B cell (primary cell): ENCODE data around the gene BARHL1. TPM values are rescaled to one million over a fixed set of nuclear protein-coding genes. Genes with fewer than 3 reads are reported as not detected.

Experiments
- ATAC-seq: fragments of 200-7000 bp; cut with Tn5 transposase; one replicate; pipeline ENCODE4 v1.10.0; 2021; ENCODE audit warnings: low read depth, mild to moderate bottlenecking, moderate number of reproducible peaks, moderate library complexity
- CTCF ChIA-PET: fragments of 350-600 bp; sonication (Branson Sonifier 250); formaldehyde crosslinking; loops from one replicate; lab custom pipeline; 2021; ENCODE audit warnings: antibody characterized with exemption, inconsistent platforms; lab: Charles Lee
- POLR2A ChIA-PET: fragments of 350-600 bp; sonication (Branson Sonifier 250); formaldehyde crosslinking; loops from one replicate; lab custom pipeline; 2021; ENCODE audit warnings: antibody characterized with exemption; lab: Charles Lee
- DNase-seq: peaks from one replicate; pipeline ENCODE4 v3.0.0; 2013
- H2AFZ ChIP-seq: 2 replicates; pipeline ENCODE4 v1.6.1; 2012; ENCODE audit warnings: mild to moderate bottlenecking, low read depth, low read length; ENCODE audit not compliant: insufficient read depth, poor library complexity, severe bottlenecking
- H3K27ac ChIP-seq, 2 donors: 1 replicate in 1 of 2; 2 replicates in 1 of 2; pipeline ENCODE4 v1.5.1; 2012 to 2013; ENCODE audit warnings: low read length in 2 of 2, mild to moderate bottlenecking in 2 of 2, moderate library complexity in 1 of 2
- H3K27me3 ChIP-seq, 4 experiments: fragments of 200-600 bp in 1 of 4; sonication (generic) in 1 of 4; replicated peaks in 1 of 4; 1 replicate in 2 of 4; 2 replicates in 2 of 4; pipeline versions ENCODE4 v1.6.1 to v1.7.0; 2013 to 2016; ENCODE audit warnings: low read length in 3 of 4, mild to moderate bottlenecking in 2 of 4, mixed read lengths in 1 of 4, moderate library complexity in 1 of 4; ENCODE audit not compliant: insufficient read depth in 4 of 4, control insufficient read depth in 3 of 4; ENCODE audit errors: control extremely low read depth in 1 of 4
- H3K36me3 ChIP-seq, 2 experiments: replicated peaks in 1 of 2; 1 replicate in 1 of 2; 2 replicates in 1 of 2; pipeline versions ENCODE4 v1.6.1 to v1.7.1; 2013; ENCODE audit warnings: low read length in 1 of 2; ENCODE audit not compliant: insufficient read depth in 2 of 2, control insufficient read depth in 1 of 2; ENCODE audit errors: control extremely low read depth in 1 of 2, extremely low read depth in 1 of 2
- H3K4me1 ChIP-seq, 2 donors: fragments of 200-600 bp in 1 of 2; sonication (generic) in 1 of 2; 1 replicate in 1 of 2; 2 replicates in 1 of 2; pipeline versions ENCODE4 v1.5.1 to v1.6.1; 2013 to 2017; ENCODE audit warnings: low read length in 2 of 2; ENCODE audit not compliant: control insufficient read depth in 2 of 2, insufficient read depth in 2 of 2
- H3K4me2 ChIP-seq: replicated peaks from 2 replicates; pipeline ENCODE3; 2012; ENCODE audit warnings: mild to moderate bottlenecking, low read depth, low read length; ENCODE audit not compliant: poor library complexity, severe bottlenecking
- H3K4me3 ChIP-seq, 5 experiments: fragments of 200-600 bp in 1 of 5; sonication (generic) in 1 of 5; 1 replicate in 3 of 5; 2 replicates in 2 of 5; pipeline versions ENCODE4 v1.5.1 to v1.7.0; 2011 to 2016; ENCODE audit warnings: low read length in 4 of 5, mild to moderate bottlenecking in 4 of 5, low read depth in 2 of 5, control low read depth in 1 of 5, moderate library complexity in 1 of 5; ENCODE audit not compliant: insufficient read depth in 1 of 5; ENCODE audit errors: control extremely low read depth in 1 of 5, extremely low read depth in 1 of 5
- H3K79me2 ChIP-seq: fragments of 200-600 bp; sonication (generic); one replicate; pipeline ENCODE4 v1.6.0; 2016; ENCODE audit warnings: low read length; ENCODE audit not compliant: control insufficient read depth, insufficient read depth
- H3K9ac ChIP-seq: fragments of 200-600 bp; sonication (generic); 2 replicates; pipeline ENCODE4 v1.6.1; 2017; ENCODE audit warnings: mild to moderate bottlenecking, low read length, moderate library complexity
- H3K9me3 ChIP-seq, 3 donors: one replicate each; pipeline versions ENCODE4 v1.6.1 to v1.7.1; 2013; ENCODE audit warnings: low read length in 2 of 3; ENCODE audit not compliant: control insufficient read depth in 2 of 3, insufficient read depth in 1 of 3; ENCODE audit errors: control extremely low read depth in 1 of 3
- H4K20me1 ChIP-seq: 2 replicates; pipeline ENCODE4 v1.6.0; 2012; ENCODE audit warnings: mild to moderate bottlenecking, low read length; ENCODE audit not compliant: insufficient read depth, control insufficient read depth, poor library complexity, severe bottlenecking
- H3K27ac Mint-ChIP-seq: one replicate; pipeline ENCODE4 v1.8.0; 2021; ENCODE audit warnings: mixed read lengths
- H3K27me3 Mint-ChIP-seq: one replicate; pipeline ENCODE4 v1.8.0; 2021; ENCODE audit warnings: mixed read lengths
- H3K4me1 Mint-ChIP-seq: one replicate; pipeline ENCODE4 v1.8.0; 2021; ENCODE audit warnings: mixed read lengths
- H3K4me3 Mint-ChIP-seq: one replicate; pipeline ENCODE4 v1.8.0; 2021; ENCODE audit warnings: mixed read lengths
- H3K9me3 Mint-ChIP-seq: one replicate; pipeline ENCODE4 v1.8.0; 2022; ENCODE audit warnings: mixed read lengths; ENCODE audit not compliant: insufficient read depth
- EZH2 ChIP-seq: IDR thresholded peaks from 2 replicates; pipeline ENCODE4 v1.6.1; 2012; ENCODE audit warnings: borderline replicate concordance, low read depth, mild to moderate bottlenecking, moderate library complexity, low read length; ENCODE audit not compliant: insufficient read depth, poor library complexity, severe bottlenecking
- WGBS: methylation state at CpG from one replicate; pipeline ENCODE4 v1.1.5; 2013; ENCODE audit warnings: missing lambda C conversion rate; ENCODE audit not compliant: insufficient coverage; 5-methylcytosine and 5-hydroxymethylcytosine counted together
- intact Hi-C: fragments of 100-400 bp; cut with micrococcal nuclease; formaldehyde crosslinking; loops from one replicate; pipeline ENCODE4 v1.10.0; 2022
- polyA plus RNA-seq: library from polyadenylated mRNA; depleted of rRNA; stranded (reverse); fragments of >200 nt; gene quantifications from 2 replicates; pipeline ENCODE4 v1.2.3, GENCODE V29; 2012
- total RNA-seq, 2 donors: library from RNA; stranded (reverse); fragments of 120-200 nt in 1 of 2; gene quantifications; 1 replicate in 1 of 2; 2 replicates in 1 of 2; pipeline versions ENCODE4 v1.2.3 to v1.2.4, GENCODE V29; 2013 to 2022
- TF ChIP-seq, protein P1 (sequence below): fragments of 200-600 bp; IDR thresholded peaks from one replicate; pipeline ENCODE4 v1.8.0; 2022; ENCODE audit warnings: antibody characterized with exemption, mild to moderate bottlenecking

Gene BARHL1
- total and polyA plus RNA-seq, 2 donors (not counting 1 experiment from before 2014, with no cell fraction given): not detected

- Mint-ChIP-seq H3K4me1 (no peaks in the 10 kb centered on the region), H3K9me3 (no peaks in the 10 kb centered on the region), H3K27me3 (peaks cover 28% of the 10 kb centered on the region), H3K4me3 (no peak overlapping the region), H3K27ac (no peak overlapping the region)
- Histone ChIP-seq H3K9ac (no peak overlapping the region), H3K4me2 (no peak overlapping the region), H3K27ac (no peak overlapping the region), H3K4me3 (no peak overlapping the region), H3K36me3 (no peaks in the 10 kb centered on the region), H4K20me1 (no peaks in the 10 kb centered on the region), H3K27me3 (peaks cover 0 to 12% (median 0%) of the 10 kb centered on the region in 4 experiments), H3K9me3 (peaks cover 0 to 3% (median 0%) of the 10 kb centered on the region in 3 donors), H3K4me1 (peaks cover 0 to 2% of the 10 kb centered on the region in 2 donors), H3K79me2 (no peaks in the 10 kb centered on the region), H2AFZ (no peak overlapping the region)
- ChIA-PET POLR2A (no interaction called here), CTCF (no interaction called here)
- TF ChIP-seq, protein P1, sequence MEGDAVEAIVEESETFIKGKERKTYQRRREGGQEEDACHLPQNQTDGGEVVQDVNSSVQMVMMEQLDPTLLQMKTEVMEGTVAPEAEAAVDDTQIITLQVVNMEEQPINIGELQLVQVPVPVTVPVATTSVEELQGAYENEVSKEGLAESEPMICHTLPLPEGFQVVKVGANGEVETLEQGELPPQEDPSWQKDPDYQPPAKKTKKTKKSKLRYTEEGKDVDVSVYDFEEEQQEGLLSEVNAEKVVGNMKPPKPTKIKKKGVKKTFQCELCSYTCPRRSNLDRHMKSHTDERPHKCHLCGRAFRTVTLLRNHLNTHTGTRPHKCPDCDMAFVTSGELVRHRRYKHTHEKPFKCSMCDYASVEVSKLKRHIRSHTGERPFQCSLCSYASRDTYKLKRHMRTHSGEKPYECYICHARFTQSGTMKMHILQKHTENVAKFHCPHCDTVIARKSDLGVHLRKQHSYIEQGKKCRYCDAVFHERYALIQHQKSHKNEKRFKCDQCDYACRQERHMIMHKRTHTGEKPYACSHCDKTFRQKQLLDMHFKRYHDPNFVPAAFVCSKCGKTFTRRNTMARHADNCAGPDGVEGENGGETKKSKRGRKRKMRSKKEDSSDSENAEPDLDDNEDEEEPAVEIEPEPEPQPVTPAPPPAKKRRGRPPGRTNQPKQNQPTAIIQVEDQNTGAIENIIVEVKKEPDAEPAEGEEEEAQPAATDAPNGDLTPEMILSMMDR: no peak
- TF ChIP-seq EZH2: no peak
- WGBS: 89% methylated on average over 6 of the region's 8 CpGs
- ATAC-seq (no peak), DNase-seq (no peak)
- intact Hi-C loops: no loop called here
Measured at GRCh38 chr9:132541051-132541450, 41.4 kb upstream of the BARHL1 start.

DNA sequence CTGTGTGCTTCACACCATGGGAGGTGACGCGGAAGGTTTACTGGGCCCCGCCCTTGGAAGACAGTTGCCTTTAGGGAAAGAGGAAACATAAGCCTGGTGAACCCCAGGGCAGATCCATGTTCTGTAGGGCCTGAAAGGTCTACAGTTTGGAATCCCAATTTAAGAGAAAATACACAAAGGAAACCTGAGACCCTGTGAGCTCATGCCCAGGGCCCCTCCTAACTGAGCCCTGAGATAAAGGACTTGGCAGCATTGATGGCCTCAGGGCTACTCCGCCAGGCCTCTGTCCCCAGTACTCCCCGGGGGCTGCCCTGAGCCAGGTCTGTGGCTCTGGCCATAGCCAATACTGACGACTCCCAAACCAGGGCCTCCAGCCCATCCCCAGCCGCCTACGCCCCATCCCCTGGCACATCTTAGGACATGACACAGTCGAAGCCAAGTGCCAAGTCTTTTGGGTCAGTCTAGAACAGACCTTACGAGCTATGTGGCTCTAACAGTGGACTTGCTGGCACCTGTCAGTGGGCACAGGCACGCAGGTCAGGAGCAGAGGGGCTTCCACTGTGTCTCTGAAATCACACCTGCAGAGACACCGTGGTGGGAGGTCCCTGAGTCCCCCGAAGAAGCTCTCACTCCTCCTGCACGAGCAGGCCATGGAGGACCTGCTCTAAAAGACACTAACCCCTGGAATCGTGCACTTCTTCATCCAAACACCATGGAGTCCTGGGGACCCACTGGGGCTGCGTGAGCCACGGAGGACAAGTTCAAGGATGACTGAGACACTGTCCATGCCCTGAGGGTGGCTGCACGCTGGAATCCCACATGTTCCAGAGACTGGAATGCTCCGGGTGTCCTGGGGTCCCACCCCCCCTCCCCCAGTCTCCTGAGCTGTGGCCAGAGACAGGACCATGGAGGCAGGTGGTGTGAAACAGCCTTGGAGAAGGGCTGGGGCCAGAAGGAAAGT, 40.3 kb upstream of the BARHL1 start:
- H3K27me3 ChIP-seq: peaks cover 0 to 22% (median 0%) of the 10 kb centered on the region in 4 experiments
- Mint-ChIP-seq H3K9me3 (no peaks in the 10 kb centered on the region), H3K4me1 (peaks cover 4% of the 10 kb centered on the region), H3K27ac (no peak overlapping the region), H3K4me3 (no peak overlapping the region), H3K27me3 (peaks cover 23% of the 10 kb centered on the region)
- no peaks in the 10 kb centered on the region for H3K79me2 ChIP-seq
- H3K27ac ChIP-seq: no peak overlapping the region
- TF ChIP-seq EZH2: no peak
- TF ChIP-seq, protein P1: no peak
- intact Hi-C loops: no loop called here
- peaks cover 0 to 3% (median 0%) of the 10 kb centered on the region in 3 donors for H3K9me3 ChIP-seq
- ChIA-PET CTCF (no interaction called here), POLR2A (no interaction called here)
- WGBS: 93% methylated on average over 17 of the region's 19 CpGs
- no peaks in the 10 kb centered on the region for H3K36me3 ChIP-seq
- no peak overlapping the region for H3K4me3 ChIP-seq
- peaks cover 3 to 8% of the 10 kb centered on the region in 2 donors for H3K4me1 ChIP-seq
- no peak overlapping the region for H3K4me2 ChIP-seq
- DNase-seq (no peak), ATAC-seq (no peak)
- no peak overlapping the region for H3K9ac ChIP-seq
- H4K20me1 ChIP-seq: no peaks in the 10 kb centered on the region
- H2AFZ ChIP-seq: no peak overlapping the region
